H1 (cell line): ENCODE data around the gene NAGLU. TPM values are rescaled to one million over a fixed set of nuclear protein-coding genes. Genes with fewer than 3 reads are reported as not detected.

ENCODE experiments used
- BACH1 ChIP-seq: IDR thresholded peaks from 2 replicates; pipeline ENCODE4 v1.6.1; 2012; ENCODE audit warnings: low read length, improper control_type of control experiment
- CHD1 ChIP-seq: IDR thresholded peaks from 2 replicates; pipeline ENCODE4 v1.6.1; 2012; ENCODE audit warnings: low read depth, low read length, improper control_type of control experiment
- EP300 ChIP-seq, 2 experiments: IDR thresholded peaks; 1 replicate in 1 of 2; 2 replicates in 1 of 2; pipeline ENCODE4 v1.6.1; 2011 to 2012; ENCODE audit warnings: low read depth in 2 of 2, low read length in 2 of 2, mild to moderate bottlenecking in 2 of 2, borderline replicate concordance in 1 of 2, inconsistent platforms in 1 of 2, moderate library complexity in 1 of 2
- FOSL1 ChIP-seq: IDR thresholded peaks from 2 replicates; pipeline ENCODE4 v1.6.1; 2011; ENCODE audit warnings: mild to moderate bottlenecking, low read depth, low read length, moderate library complexity; ENCODE audit not compliant: insufficient read depth
- GTF2F1 ChIP-seq: IDR thresholded peaks from 2 replicates; pipeline ENCODE4 v1.6.1; 2012; ENCODE audit warnings: low read depth, low read length, improper control_type of control experiment, borderline replicate concordance
- JUN ChIP-seq: IDR thresholded peaks from 2 replicates; pipeline ENCODE4 v1.6.1; 2011; ENCODE audit warnings: low read depth, mild to moderate bottlenecking, improper control_type of control experiment, low read length
- JUND ChIP-seq: IDR thresholded peaks from 2 replicates; pipeline ENCODE4 v1.6.1; 2011; ENCODE audit warnings: mild to moderate bottlenecking, improper control_type of control experiment, low read length
- KDM1A ChIP-seq: fragments of 200-600, 300-600 bp; sonication (generic); IDR thresholded peaks from 2 replicates; pipeline ENCODE4 v1.7.1; 2016; ENCODE audit warnings: mild to moderate bottlenecking, low read length, borderline replicate concordance
- KDM5A ChIP-seq: fragments of 200-600 bp; IDR thresholded peaks from 2 replicates; pipeline ENCODE4 v1.7.1; 2012; ENCODE audit warnings: mild to moderate bottlenecking, low read length, inconsistent platforms, mixed read lengths
- NRF1 ChIP-seq: IDR thresholded peaks from 2 replicates; pipeline ENCODE4 v1.6.1; 2011; ENCODE audit warnings: mild to moderate bottlenecking, low read depth, low read length, improper control_type of control experiment
- RBBP5 ChIP-seq: IDR thresholded peaks from 2 replicates; pipeline ENCODE4 v1.7.1; 2012; ENCODE audit warnings: low read depth, mild to moderate bottlenecking, inconsistent platforms, low read length, moderate library complexity, borderline replicate concordance
- RNF2 ChIP-seq: fragments of 200-900, 300-1000 bp; sonication (generic); IDR thresholded peaks from 2 replicates; pipeline ENCODE4 v1.7.1; 2016; ENCODE audit warnings: borderline replicate concordance, low read depth, mild to moderate bottlenecking, antibody characterized with exemption, low read length; ENCODE audit not compliant: poor library complexity, severe bottlenecking; ENCODE audit errors: missing control alignments
- RXRA ChIP-seq: IDR thresholded peaks from 2 replicates; pipeline ENCODE4 v1.6.1; 2011; ENCODE audit warnings: low read depth, mild to moderate bottlenecking, low read length, moderate library complexity; ENCODE audit not compliant: insufficient read depth
- SAP30 ChIP-seq: fragments of 300-600 bp; sonication (generic); IDR thresholded peaks from 2 replicates; pipeline ENCODE4 v1.7.1; 2012; ENCODE audit warnings: low read length, moderate library complexity, mild to moderate bottlenecking, inconsistent platforms; ENCODE audit not compliant: insufficient read depth, insufficient replicate concordance
- SIRT6 ChIP-seq: IDR thresholded peaks from one replicate; pipeline ENCODE4 v1.7.1; 2012; ENCODE audit warnings: low read length, inconsistent platforms
- SP4 ChIP-seq: IDR thresholded peaks from 2 replicates; pipeline ENCODE4 v1.6.1; 2012; ENCODE audit warnings: low read length, inconsistent platforms
- SUZ12 ChIP-seq: fragments of 200-600 bp; sonication (generic); IDR thresholded peaks from 2 replicates; pipeline ENCODE4 v1.6.1; 2012; ENCODE audit warnings: mild to moderate bottlenecking, inconsistent platforms, low read length, moderate library complexity, mixed read lengths
- TAF1 ChIP-seq: IDR thresholded peaks from 2 replicates; pipeline ENCODE4 v1.6.1; 2011; ENCODE audit warnings: mild to moderate bottlenecking, low read depth, low read length
- TAF7 ChIP-seq: optimal IDR thresholded peaks from 2 replicates; pipeline ENCODE3; 2011; ENCODE audit warnings: low read depth, mild to moderate bottlenecking, inconsistent platforms, low read length, moderate library complexity, borderline replicate concordance
- TEAD4 ChIP-seq: IDR thresholded peaks from 2 replicates; pipeline ENCODE4 v1.6.1; 2012; ENCODE audit warnings: low read depth, low read length, inconsistent platforms, mixed read lengths
- ZNF274 ChIP-seq: IDR thresholded peaks from 2 replicates; pipeline ENCODE4 v1.7.0; 2012; ENCODE audit warnings: low read length, borderline replicate concordance; ENCODE audit errors: extremely low read depth
- polyA plus RNA-seq, 7 experiments: library from polyadenylated mRNA; depleted of rRNA in 3 of 7; stranded (reverse) in 5 of 7; unstranded in 2 of 7; fragments of >200 nt in 5 of 7; fragments of 200-250 nt in 2 of 7; gene quantifications; 1 replicate in 5 of 7; 2 replicates in 1 of 7; 4 replicates in 1 of 7; pipeline versions ENCODE4 v1.2.1 to v1.2.3, GENCODE V29; 2011 to 2013; ENCODE audit warnings: missing spikeins in 2 of 7, mixed read lengths in 2 of 7
- total RNA-seq: library from RNA; stranded (reverse); fragmentation: NEBNext Ultra II Directional; extraction: Animal tissue kit (Norgen Biotek cat#: 25700); gene quantifications from 2 replicates; pipeline ENCODE4 v1.2.1, GENCODE V29; 2021
- TF ChIP-seq, protein P1 (sequence below): IDR thresholded peaks from 2 replicates; pipeline ENCODE4 v1.6.1; 2011; ENCODE audit warnings: low read length, improper control_type of control experiment

The NAGLU gene
- total and polyA plus RNA-seq, 2 of the 8 experiments (the other 6 are each of a cell fraction or from before 2014, with no cell fraction given): 21.3 to 21.6 TPM

DNA sequence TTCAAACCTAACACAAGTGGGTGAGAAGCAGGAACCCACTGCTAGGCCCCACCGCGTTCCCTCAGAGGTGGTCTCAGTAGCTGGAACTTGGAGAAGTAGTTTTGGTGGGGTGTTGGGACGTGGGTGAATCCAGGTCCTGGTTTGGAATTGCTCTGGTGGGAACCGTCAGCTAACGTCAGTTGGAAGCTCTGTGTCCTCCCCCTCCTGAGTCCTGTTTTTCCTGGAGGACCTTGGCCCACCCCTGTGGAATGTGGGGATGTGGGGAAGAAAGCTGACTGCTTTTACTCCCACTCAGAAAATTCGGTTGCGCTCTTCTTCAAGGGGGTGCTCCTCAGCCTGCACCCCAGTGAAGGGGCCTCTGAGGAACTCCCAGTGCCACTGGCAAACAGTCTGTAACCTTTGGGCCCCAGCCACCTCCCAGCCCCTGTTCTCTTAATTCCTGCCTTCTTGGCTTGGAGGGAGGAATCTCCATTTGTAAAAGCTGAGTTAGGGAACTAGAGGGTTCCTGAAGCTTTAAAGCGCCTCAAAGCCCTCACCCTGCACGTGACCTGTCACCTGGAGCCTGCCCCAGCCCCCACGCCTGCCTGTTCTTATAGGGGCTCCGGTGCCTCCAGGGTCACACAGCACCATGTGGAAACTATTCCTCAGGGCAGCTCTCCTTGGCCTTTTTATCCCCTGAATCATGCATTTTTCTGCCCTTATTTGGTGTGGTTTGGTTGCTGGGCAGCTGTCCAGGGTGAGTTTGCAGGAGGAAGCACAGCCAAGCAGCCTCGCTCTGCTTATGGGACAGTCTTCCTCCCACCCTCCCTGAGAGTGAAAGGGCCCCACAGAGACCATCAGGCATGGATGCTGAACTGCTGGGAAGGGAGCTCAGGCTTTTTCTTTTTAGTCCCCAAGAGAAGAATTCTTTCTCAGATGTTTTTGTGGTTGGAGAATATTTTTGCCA lies 16.2 kb upstream of the NAGLU start (continued):
- TF ChIP-seq NRF1: no peak
- no peak for TF ChIP-seq SUZ12
- no peak for TF ChIP-seq SP4
- no peak for TF ChIP-seq GTF2F1
- no peak for TF ChIP-seq KDM1A
- no peak for TF ChIP-seq TAF1
- no peak for TF ChIP-seq ZNF274
- TF ChIP-seq CHD1: no peak
- TF ChIP-seq RBBP5: peak; percentile 71; the same call in 1 of the 2 replicates
- TF ChIP-seq RNF2: no peak
- TF ChIP-seq TAF7: no peak
- TF ChIP-seq RXRA: no peak
- TF ChIP-seq SAP30: no peak
- no peak for TF ChIP-seq JUN
- TF ChIP-seq EP300 (IDR thresholded peaks at IDR 0.05; ENCODE audit: borderline replicate concordance in 1 of 2, low read depth in 2 of 2, low read length in 2 of 2): no peak
- no peak for TF ChIP-seq JUND
- no peak for TF ChIP-seq FOSL1
- TF ChIP-seq, protein P1, sequence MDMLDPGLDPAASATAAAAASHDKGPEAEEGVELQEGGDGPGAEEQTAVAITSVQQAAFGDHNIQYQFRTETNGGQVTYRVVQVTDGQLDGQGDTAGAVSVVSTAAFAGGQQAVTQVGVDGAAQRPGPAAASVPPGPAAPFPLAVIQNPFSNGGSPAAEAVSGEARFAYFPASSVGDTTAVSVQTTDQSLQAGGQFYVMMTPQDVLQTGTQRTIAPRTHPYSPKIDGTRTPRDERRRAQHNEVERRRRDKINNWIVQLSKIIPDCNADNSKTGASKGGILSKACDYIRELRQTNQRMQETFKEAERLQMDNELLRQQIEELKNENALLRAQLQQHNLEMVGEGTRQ: peak; percentile 90
- no peak for TF ChIP-seq SIRT6
- no peak for TF ChIP-seq BACH1
- peak; percentile 25; the same call in 1 of the 2 replicates for TF ChIP-seq TEAD4
- TF ChIP-seq KDM5A: no peak
